Thoracic aorta endothelial cell (primary cell): ENCODE data around the gene UGT1A9. TPM values are rescaled to one million over a fixed set of nuclear protein-coding genes. Genes with fewer than 3 reads are reported as not detected.

Experiments used
- total RNA-seq: library from RNA; depleted of rRNA; stranded (reverse); fragments of >200 nt; gene quantifications from 2 replicates; pipeline ENCODE4 v1.2.3, GENCODE V29; 2012

Gene UGT1A9
- not detected in 2 replicates for total RNA-seq

GRCh38 chr2:233671290-233672161, at the start of gene UGT1A9:
TSS of gene UGT1A9 (plus strand) at chr2:233671898. CDS start at chr2:233671935, 37 bp downstream.

GRCh38 chr2:233636306-233636705, 35.4 kb upstream of the UGT1A9 start, which contains the start of gene UGT1A10:
TSS of gene UGT1A10 (plus strand) at chr2:233636448. CDS start at chr2:233636523, 75 bp downstream.

GRCh38 chr2:233681521-233682099, 9.9 kb downstream of the UGT1A9 start, which contains the start of gene UGT1A7:
TSS of gene UGT1A7 (plus strand) at chr2:233681901. CDS start at chr2:233681938, 37 bp downstream.

DNA sequence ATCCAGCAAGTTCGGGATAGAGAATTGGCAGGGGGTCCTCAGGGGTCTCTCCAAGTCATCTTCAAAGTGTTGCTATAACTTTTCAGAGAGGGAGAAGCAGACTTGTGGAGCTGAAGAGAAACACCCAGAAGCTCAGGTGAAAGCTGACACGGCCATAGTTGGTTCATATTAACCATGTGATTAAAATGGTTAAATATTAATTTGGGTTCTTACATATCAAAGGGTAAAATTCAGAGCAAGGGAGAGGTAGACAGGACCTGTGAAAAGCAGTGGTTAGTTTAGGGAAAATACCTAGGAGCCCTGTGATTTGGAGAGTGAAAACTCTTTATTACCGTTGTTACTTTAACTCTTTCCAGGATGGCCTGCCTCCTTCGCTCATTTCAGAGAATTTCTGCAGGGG, 20.9 kb downstream of the UGT1A9 start, which contains the start of gene UGT1A6:
Gene UGT1A6, plus strand, starts transcription at position 243 of the 400 bp plus-strand sequence. Its CDS starts 115 bp downstream, at position 358.

GRCh38 chr2:233712611-233713261, 41.0 kb downstream of the UGT1A9 start, which contains the start of gene UGT1A5:
TSS of gene UGT1A5 (plus strand) at chr2:233712907. CDS start at chr2:233712992, 85 bp downstream.

DNA sequence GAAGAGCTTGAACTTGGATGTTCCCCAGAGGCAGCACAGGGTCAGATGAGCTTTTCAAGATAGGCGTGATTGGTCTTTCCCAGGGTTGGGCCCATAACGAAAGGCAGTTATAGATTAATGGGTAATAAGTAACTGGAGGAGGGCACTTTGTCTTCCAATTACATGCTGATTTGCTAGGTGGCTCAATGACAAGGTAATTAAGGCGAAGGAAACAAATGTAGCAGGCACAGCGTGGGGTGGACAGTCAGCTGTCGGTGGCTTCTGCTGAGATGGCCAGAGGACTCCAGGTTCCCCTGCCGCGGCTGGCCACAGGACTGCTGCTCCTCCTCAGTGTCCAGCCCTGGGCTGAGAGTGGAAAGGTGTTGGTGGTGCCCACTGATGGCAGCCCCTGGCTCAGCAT, 46.9 kb downstream of the UGT1A9 start, which contains the start of gene UGT1A4:
Gene UGT1A4, plus strand, starts transcription at position 185 of the 400 bp plus-strand sequence. Its CDS starts 85 bp downstream, at position 270.

DNA sequence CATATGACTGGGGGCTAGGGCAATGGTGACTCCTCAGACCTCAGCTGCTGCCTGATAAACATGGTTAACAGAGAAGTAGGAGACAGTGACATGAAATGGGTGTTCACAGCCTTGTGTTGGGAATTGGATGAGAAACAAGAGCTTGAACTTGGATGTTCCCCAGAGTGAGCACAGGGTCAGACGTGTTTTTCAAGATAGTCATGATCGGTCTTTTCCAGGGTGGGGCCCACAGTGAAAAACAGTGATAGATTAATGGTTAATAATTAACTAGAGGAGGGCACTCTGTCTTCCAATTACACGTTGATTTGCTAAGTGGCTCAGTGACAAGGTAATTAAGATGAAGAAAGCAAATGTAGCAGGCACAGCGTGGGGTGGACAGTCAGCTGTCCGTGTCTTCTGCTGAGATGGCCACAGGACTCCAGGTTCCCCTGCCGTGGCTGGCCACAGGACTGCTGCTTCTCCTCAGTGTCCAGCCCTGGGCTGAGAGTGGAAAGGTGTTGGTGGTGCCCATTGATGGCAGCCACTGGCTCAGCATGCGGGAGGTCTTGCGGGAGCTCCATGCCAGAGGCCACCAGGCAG, 57.1 kb downstream of the UGT1A9 start, which contains the start of gene UGT1A3:
Gene UGT1A3, plus strand, starts transcription at position 320 of the 579 bp plus-strand sequence. Its CDS starts 85 bp downstream, at position 405.

DNA sequence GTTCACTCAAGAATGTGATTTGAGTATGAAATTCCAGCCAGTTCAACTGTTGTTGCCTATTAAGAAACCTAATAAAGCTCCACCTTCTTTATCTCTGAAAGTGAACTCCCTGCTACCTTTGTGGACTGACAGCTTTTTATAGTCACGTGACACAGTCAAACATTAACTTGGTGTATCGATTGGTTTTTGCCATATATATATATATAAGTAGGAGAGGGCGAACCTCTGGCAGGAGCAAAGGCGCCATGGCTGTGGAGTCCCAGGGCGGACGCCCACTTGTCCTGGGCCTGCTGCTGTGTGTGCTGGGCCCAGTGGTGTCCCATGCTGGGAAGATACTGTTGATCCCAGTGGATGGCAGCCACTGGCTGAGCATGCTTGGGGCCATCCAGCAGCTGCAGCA, 88.3 kb downstream of the UGT1A9 start, which contains the start of gene UGT1A1:
Gene UGT1A1, plus strand, starts transcription at position 228 of the 400 bp plus-strand sequence. Its CDS starts 18 bp downstream, at position 246.

DNA sequence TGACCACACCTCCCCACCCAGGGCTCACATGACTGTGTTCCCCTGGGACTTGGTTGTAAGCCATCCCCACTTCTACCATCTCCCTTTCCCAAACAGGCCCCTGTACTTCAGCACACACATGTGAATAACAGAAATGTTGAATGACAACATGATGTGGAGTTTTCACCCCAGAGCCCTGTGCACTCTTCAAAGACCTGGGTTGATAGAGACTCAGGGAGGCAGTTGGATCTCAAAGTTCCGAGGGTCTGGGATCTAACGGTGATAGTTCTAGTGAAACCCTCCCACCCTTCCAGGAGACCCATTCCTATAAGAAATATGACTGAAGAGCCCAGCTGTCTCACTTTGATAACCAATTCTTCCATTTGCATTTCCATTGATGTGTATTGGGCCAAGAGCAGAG, 106.3 kb downstream of the UGT1A9 start, which contains the start of gene MROH2A:
Gene MROH2A, plus strand, starts transcription at position 301 of the 400 bp plus-strand sequence. CDS start 1,029 bp downstream, outside the sequence.

Other genes with a start within 250 kb of the UGT1A9 start
- 32.0 and 36.6 TPM in 2 replicates for gene USP40, start 105.1 kb upstream of the UGT1A9 start, total RNA-seq
- not detected in 2 replicates for gene UGT1A8, start 54.3 kb upstream of the UGT1A9 start, total RNA-seq
- gene UGT1A10, start 35.5 kb upstream of the UGT1A9 start, total RNA-seq, result not detected in 2 replicates
- gene UGT1A7, start 10.0 kb downstream of the UGT1A9 start, total RNA-seq, result not detected in 2 replicates
- not detected in 2 replicates for gene UGT1A6, start 21.0 kb downstream of the UGT1A9 start, total RNA-seq
- gene UGT1A5, start 41.0 kb downstream of the UGT1A9 start, total RNA-seq, result not detected in 2 replicates
- not detected in 2 replicates for gene UGT1A4, start 46.8 kb downstream of the UGT1A9 start, total RNA-seq
- not detected in 2 replicates for gene UGT1A3, start 57.1 kb downstream of the UGT1A9 start, total RNA-seq
- gene UGT1A1, start 88.4 kb downstream of the UGT1A9 start, total RNA-seq, result not detected in 2 replicates
- gene MROH2A, start 106.4 kb downstream of the UGT1A9 start, total RNA-seq, result not detected in 2 replicates
- 42.0 and 56.3 TPM in 2 replicates for gene HJURP, start 182.6 kb downstream of the UGT1A9 start, total RNA-seq
- not detected in 2 replicates for gene TRPM8, start 245.5 kb downstream of the UGT1A9 start, total RNA-seq